HG02870 (cell line): ENCODE data around the gene CMTM6.
A peak's percentile ranks its signal among the peaks of the same experiment; 100 is the strongest.

ENCODE experiments used
- ATAC-seq: cut with Tn5 transposase; IDR thresholded peaks from one replicate; pipeline ENCODE4 v1.9.1; 2021; ENCODE audit warnings: mild to moderate bottlenecking, moderate library complexity; ENCODE audit not compliant: unreplicated experiment

The CMTM6 gene

DNA sequence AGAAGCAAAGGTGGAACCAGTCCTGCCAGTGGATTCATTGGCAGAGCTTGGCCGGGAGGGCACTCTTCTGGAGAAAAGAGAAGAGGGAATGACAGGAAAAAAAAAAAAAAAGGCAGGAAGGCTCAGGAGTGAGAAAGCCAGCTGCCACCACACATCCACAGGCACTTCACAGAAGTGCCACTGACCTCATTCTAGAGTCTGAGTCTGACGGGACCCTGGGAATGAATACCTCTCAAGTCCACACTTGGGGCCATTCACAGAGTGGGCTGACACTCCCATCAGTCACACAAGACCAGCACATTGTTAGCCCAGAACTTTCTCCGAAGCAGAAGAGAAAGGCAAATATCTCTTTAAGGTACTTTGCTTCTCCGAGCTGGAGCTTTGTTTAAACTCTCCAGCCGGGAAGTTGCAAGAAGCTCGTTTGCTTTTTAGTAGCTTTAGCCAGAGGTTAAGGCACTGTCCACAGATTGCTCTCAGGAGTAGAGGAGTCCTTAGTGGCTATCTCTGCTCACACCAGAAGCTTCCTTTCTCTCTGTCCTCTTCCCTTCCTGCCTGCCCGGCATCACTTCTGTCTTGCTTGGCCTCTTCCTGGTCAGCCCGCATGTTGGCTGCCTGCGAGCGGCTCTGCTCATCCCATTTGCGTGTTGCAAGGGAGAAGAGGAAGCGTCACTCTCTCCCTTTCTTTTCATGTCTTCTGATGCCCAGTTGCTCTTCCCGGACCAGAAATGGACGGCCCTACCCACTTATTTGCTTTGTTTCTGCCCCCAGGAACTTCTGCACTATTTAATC is 53.8 kb downstream of the CMTM6 start:
- ATAC-seq, result no peak

DNA sequence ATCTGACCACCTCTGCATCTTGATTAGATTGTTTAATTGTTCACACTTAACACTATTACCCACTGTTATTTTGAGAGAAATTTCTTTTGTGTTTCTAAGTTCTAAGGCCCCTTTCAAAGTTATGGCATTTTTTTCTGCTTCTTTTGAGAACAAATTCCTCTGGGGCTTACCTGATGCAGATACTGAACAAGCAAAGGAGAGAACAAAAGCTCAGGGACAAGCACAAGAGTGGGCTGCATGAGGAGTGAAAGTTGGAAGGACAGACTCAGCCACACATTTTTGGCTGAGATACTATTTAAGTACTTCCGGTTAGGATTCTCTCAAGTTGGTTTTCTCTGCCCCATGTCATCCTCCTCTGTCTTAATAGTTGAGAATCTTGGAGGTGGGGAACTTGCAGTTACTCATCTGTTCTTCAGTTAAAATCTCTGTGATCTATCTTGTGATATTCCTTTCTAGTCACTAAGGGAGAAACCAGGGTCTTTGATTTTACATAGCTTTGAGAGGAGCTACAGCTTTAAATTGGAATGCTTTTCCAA is 54.7 kb downstream of the CMTM6 start:
- no peak for ATAC-seq

- ATAC-seq, result no peak
These were observed 59.2 kb downstream of the CMTM6 start for GRCh38 chr3:32443478-32443877.

GRCh38 chr3:32442766-32443165 is 59.9 kb downstream of the CMTM6 start:
- no peak for ATAC-seq

DNA sequence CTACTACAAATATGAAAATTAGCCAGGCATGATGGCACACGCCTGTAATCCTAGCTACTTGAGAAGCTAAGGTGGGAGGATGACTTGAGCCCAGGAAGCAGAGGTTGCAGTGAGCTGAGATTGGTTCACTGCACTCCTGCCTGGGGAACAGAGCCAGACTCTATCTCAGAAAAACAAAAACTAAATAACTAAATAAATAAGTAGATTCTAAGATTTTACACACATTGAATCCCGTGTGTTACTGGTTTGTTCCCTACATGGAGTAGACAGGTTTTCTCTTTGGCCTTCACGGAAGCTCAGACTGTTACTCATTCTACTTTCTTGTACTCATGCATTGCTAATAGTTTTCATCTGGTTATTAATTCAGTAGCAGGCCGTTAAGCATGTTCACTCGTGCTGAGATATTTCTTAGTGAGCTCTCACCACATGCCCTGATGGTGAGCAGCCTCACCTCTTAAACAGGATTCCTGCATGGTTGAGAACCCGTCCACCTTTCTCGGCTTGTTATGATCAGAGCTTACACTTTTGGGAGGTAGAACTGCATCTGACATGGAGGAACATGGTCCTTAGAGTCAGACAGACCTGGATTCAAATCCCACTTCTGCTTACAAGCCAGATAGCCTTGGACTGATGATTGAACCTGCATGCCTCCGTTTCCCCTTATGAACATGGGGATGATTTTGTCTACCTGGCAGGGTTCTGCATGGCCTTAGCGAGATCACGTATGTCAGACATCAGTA is 61.9 kb downstream of the CMTM6 start:
- ATAC-seq, result no peak

- ATAC-seq, result peak; percentile 11
These were observed 63.2 kb downstream of the CMTM6 start for GRCh38 chr3:32439421-32439820.

DNA sequence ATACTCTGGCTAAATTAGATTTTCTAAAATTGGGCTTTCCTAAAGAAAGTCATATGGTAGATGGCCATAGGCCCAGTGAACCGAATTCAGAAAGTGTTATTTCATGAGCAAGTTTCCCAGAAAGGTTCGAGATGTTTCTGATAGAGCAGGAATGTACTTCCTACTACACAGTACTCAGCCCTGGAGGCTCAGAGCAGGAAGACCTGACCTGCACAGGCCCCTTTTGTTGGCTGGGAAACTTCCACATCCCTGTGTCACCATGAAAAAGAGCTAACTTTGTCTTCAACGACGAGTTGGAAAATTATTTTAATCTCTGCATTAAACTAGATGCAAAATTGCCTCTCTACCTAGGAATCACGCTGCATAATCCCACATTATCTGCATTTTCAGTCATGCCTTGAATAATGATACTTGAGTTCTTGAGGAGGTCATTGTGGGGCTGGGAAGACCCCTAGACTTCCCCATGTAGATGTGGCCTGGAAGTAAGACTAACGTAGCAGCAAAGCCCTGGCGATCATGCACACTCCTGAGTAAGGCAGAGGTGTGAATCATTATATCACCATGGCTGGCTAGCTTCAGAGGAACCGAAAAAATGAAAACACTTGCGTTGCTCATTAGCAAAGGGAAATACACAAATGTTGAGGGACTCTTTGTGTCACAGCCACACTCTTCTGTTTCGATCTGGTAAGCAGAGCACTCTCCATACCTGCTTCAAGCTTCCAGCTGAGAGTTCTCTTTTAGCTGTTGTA is 63.9 kb downstream of the CMTM6 start:
- peak; percentile 95 for ATAC-seq

DNA sequence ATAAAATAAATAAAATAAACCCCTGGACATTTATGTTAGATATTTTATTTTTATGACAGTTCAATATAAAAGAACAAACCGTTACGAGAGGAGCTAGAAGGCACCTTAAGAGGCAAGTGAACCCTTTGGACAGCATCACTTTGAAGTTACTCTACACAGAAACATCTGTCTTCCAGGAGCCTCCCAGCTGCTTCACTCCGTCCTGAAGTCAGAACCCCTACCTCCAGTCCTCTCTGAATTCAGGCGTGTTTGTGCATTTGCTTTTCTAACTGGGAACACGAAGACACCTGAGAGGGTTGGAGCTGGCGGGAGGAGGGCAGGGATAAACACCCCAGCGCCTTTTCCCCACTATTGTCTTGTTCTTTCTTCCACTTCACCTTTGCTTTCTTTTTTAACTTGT is 64.8 kb downstream of the CMTM6 start:
- ATAC-seq, result no peak

DNA sequence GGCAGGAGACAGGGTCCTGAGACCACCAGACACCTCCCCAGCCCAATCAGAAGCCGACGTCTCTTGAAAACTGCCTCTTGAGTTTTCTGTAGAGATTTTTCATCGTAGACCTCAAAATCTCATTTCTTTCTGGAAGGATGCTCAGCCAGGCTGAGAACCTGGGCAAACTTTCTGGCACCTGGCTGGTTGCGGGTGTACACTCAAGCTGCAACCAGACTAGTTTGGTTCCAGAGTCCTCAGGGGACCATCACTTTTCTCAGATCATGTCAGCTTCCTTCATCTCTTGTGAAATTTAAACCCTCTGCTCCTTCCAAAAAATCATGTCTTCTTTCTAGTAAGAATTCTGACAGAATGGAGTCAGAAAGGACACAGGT is 65.8 kb downstream of the CMTM6 start:
- peak; percentile 31 for ATAC-seq

DNA sequence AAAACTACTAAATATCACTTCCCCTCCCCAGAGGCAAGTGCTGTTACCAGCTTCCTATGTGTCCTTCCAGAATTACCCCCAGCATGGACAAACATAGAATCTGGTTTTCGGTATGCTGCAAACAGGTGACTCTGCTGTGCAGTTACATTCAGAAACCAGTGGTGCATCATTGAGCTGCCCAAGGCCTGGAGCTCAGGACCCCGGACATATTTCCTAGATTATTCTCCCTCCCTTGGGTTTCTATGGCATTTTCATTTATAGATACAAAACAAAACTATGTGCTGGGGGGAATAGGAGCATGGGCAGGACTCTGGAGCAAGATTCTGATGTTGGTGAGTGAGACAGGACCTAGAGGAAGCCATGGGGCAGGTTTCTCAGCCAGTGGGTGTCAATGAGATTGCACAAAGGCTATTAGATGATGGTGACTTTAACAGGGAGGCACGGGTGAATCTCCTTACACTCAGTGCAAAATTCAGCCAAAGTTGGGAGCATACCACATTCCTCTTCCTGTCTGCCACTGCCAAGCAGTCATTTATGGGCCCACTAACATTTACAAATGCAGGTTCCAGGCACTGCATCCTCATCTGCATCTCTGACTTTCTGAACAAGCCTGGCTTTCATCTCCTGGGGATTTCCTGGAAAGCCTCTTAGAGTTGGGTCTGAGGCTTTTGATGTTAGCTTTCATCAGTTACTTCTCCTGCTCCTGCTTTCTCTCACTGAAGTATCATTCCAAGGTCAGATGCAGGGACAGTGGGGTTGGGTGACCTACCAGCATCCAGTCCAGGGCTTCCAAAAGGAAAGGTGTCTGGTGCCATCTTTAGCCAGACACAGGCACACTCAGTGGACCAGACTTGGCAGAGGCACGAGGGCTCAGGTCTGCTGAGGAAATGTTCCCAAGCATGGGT is 66.5 kb downstream of the CMTM6 start:
- ATAC-seq, result no peak

DNA sequence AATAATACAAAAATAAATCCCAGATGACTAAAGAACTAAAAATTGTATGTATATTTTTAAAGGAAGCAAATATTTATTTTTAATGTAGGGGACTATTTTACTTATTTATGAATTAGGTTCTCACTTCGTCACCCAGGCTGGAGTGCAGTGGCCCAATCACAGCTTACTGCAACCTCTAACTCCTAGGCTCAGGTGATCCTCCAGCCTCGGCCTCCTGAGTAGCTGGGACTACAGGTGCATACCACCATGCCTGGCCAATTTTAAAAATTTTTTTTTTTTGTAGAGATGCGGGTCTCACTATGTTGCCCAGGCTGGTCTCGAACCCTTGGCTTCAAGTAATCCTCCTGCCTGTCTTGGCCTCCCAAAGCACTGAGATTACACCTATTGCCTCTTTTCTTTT is 68.4 kb downstream of the CMTM6 start:
- no peak for ATAC-seq

- peak; percentile 41 for ATAC-seq
These were observed 69.7 kb downstream of the CMTM6 start for GRCh38 chr3:32432711-32433530.

GRCh38 chr3:32432045-32432710 is 70.5 kb downstream of the CMTM6 start:
- no peak for ATAC-seq

DNA sequence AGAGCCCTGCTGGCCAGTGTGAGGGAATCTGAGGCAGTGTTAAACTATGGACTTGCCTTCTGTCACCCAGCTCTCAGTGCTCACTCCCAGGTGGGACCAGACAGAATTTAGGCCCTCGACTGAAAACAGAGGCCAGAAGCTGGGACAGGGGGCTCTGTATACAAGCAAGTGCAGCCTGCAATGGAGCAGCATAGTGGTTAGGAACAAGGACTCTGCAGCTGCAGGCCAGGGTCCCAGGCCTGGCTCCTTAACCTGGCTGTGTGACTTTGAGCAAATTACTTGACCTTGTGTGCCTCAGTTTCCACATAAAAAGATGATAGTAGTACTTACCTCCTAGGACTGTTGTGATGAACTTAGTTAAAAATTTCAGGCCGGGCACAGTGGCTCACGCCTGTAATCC is 71.2 kb downstream of the CMTM6 start:
- ATAC-seq, result no peak
